Peyer's patch (tissue), 4 donors: ENCODE measurements around the gene ZNF19.

Experiments
- CTCF ChIP-seq, 6 experiments: fragments of 450-650 bp in 4 of 6; fragments of 200-600 bp in 2 of 6; sonication (generic) in 1 of 6; IDR thresholded peaks; one replicate each; pipeline ENCODE4 v1.5.1; 2017 to 2019; ENCODE audit warnings: antibody characterized with exemption in 6 of 6, mild to moderate bottlenecking in 3 of 6, moderate library complexity in 1 of 6
- POLR2A ChIP-seq, 2 donors: fragments of 450-650 bp; IDR thresholded peaks; one replicate each; pipeline ENCODE4 v1.5.1; 2017; ENCODE audit warnings: antibody characterized with exemption in 2 of 2, mild to moderate bottlenecking in 2 of 2, moderate library complexity in 2 of 2

GRCh38 chr16:71448274-71448866 is 40.8 kb downstream of the ZNF19 start:
- TF ChIP-seq CTCF (IDR thresholded peaks at IDR 0.05) (no peak), POLR2A (IDR thresholded peaks at IDR 0.05) (no peak)
